RKO (cell line): Measurements from ENCODE around the gene ZNF230.

Experiments
- DNase-seq: peaks from one replicate; pipeline ENCODE4 v3.0.0-alpha.2; 2016; ENCODE audit warnings: low spot score

The ZNF230 gene

DNA sequence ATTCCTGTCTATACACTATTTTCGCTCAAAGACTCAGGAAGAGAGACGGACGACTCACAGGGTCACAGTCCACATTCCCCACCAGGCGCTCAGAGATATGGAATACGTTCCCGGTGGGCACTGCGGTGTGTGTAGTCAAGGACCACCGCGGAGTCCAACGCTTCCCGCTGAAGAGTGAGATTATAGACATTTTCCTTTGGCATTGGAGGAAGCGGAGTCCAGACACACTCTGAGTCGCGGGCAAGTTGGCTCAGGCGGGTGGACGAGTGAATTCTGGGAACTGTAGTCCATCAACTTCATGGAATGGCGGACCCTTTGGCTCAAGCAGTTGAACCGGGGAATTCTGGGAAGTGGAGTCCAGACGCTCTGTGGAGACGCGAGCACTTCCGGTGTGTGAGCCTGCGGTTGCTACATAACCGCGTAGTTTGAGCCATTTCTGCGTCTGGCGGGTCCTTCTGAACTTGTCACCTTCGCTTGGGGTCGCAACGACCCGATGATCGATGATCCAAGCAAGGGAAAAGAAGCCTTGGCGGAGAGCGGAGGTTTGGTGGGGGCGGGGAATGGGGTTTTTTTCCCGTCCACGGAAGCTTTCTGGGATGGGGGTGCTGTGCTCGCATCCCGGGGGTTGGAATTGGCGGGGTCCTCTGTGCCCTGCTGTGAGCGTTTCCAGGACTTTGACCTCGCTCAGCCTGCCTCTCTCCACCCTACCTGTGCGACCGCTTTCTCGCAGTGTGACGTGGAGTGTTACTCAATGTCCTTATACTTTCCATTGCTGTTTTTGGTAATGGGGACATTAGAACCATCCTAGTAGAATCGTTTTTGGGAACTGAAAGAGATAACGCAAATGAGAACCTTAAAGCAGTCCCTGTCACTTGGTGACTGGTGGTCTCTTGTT, at the start of gene ZNF230:
TSS of gene ZNF230 (plus strand) at position 392 of the 895 bp plus-strand sequence. CDS start 4,122 bp downstream, outside the sequence.
- DNase-seq = peak; percentile 98

DNA sequence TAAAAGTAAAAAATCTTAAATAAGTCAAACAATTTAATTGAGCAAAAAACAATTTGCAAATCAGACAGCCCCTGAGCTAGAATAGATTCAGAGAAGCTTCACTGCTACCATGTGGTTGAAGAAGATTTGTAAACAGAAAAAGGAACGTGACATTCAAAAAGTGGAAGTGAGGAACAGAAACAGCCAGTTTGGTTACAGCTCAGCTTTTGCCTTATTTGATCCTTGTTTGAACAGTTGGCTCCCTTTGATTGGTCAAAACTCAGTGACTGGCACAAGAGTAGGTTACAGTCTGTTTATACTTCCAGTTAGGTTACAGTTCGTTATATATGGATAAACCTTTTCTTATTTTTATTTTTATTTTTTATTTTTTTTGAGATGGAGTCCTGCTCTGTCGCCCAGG, 45.9 kb upstream of the ZNF230 start:
- DNase-seq = no peak

DNA sequence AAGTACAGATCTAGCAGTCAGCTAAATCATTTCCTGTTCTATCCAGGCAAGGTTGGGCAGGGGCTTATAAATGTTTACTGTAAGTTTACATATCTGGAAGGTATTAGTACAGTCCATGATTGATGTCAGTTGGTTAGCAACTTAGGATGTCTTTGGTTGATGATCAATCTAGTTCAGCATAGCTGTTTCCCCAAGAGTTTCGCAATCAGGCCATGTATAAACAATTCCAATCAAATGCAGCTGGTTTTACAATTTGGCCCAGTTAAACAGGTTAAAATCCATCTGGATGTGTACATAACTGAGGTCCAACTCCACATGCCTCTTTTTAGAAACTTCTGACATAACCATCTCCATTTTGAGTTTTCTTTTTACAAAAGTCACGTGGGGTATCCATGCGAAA, 44.9 kb upstream of the ZNF230 start:
- DNase-seq = no peak

DNA sequence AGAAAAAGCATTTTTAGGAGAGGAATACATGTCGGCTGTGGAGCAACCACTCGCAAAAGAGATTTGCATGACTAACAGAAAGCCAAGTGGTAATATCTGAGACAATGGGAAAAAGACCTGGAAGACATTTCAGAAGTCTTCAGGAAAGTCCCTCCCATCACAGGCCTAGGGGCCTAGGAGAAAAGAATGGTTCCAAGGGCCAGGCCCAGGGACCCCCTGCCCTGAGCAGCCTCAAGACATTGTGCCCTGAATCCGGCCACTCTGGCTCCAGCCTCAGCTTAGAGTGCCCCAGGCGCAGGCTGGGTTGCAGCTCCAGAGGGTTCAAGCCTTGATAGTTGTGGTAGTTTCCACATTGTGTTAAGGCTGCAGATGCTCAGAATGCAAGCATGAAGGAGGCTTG, 42.3 kb upstream of the ZNF230 start:
- no peak for DNase-seq

DNA sequence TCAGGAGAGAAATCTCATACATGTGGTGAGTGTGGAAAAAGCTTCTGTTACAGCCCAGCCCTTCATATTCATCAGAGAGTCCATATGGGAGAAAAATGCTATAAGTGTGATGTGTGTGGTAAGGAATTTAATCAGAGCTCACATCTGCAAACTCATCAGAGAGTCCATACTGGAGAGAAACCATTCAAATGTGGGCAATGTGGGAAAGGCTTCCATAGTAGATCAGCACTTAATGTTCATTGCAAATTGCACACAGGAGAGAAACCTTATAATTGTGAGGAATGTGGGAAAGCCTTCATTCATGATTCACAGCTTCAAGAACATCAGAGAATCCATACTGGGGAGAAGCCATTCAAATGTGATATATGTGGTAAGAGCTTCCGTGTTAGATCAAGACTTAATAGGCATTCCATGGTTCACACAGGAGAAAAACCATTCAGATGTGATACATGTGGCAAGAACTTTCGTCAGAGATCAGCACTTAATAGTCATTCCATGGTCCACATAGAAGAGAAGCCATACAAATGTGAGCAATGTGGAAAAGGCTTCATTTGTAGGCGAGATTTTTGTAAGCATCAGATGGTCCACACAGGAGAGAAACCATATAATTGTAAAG, 36.6 kb upstream of the ZNF230 start:
- DNase-seq = no peak

DNA sequence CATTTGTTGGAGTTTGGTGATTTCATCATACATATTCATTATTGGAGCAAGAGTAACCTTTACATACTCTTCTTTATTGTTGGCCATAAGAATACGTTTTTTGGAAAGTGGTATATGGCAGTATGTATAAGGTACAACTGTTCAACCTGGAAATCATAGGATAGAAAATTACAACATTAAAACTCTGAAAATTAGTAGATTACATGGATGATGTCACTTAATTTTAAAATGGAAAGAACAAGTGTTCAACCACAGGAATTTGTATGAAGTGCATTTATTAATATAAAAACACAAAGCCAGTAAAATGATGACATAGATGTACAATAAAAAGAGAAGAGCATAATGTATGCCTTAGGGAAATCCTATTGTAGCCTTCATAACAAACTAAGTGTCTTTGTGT, 26.0 kb upstream of the ZNF230 start:
- DNase-seq = no peak

DNA sequence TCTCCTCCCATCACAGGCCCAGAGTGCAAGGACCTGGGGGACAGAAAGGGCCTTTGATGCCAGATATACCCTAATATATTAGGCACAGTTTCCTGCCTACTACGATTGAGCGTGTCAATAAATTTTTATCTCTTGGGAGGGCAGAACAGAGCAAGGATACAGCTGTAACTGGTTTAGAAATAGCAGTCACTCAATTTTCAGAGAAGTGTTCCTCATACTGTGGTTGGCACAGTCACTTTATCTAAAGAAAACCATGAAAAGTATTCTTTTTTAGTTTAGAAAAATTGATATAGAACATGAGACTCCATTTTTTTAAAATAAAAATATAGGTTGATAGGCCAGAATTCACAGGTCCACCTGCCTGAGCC, 19.2 kb upstream of the ZNF230 start:
- DNase-seq = no peak

GRCh38 chr19:43983912-43984686, 18.7 kb upstream of the ZNF230 start, which contains the start of gene ZNF155:
ZNF155 (plus strand) TSS chr19:43984188; CDS start chr19:43988544, 4,356 bp downstream.
- peak; percentile 96 for DNase-seq

DNA sequence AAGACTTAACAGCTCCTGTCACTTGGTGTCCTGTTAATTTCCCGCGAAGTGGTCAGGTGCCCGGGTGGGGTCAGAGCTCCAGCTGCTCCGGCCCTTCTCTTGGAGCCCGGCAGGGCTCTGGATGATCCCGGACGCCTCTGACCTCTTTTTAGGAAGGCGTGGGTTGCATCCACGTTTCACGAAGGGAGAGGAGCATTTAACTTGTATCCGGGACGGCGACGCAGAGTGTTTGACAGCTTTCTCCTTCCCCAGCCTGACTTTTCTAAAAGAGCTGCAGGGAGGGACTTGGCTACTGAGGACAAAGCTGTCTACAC, 18.1 kb upstream of the ZNF230 start:
- DNase-seq = peak; percentile 47

DNA sequence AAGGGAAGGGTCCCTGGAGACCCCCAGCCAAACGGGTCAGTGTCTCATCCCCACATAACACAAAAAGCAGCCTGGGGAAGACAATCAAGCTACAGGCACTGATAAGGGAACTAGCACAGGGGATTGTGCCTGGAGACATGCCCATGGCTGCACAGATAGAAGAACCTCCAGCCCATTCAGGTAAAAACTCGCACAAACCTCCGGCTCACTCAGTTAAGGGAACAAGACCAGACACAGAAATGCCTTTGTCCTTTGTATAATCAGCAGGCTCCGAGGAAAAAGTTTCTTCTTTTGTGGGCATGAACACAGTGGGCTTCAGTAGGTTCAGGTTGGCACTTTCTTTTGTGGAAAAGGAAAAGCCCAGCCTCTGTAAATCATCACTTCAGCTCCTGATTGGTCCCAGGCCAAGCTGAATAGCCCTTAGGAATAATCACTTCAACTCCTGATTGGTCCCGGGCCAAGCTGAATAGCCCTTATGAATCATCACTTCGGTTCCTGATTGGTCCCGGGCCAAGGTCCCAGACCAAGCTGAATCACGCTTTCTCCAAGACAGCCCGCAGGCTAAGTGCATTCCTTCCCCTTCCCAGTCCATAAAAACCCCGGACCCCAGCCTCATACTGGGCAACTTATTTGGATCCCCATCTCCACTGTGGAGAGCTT, 5.0 kb upstream of the ZNF230 start:
- DNase-seq = peak; percentile 80

DNA sequence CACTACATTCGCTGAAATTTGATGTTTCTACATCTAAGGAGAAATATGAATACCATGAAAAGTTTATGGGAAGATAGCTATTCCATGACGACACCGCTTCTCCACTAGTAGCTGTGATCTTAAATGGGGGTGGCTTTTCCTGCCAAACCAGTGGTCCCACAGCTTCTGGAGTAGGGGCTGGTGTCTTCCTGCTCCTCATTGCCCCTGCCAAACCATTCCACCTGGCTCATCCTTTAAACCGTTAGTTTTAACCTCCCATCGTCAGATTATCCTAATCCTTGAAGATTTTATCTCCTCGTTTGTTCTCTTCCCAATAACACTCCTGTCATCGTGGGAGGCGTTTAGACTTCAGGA, 568 bp upstream of the ZNF230 start:
- no peak for DNase-seq

- DNase-seq = peak; percentile 58
Observed at GRCh38 chr19:44003461-44004009, 778 bp downstream of the ZNF230 start.

GRCh38 chr19:44005973-44006372, 3.2 kb downstream of the ZNF230 start:
- no peak for DNase-seq

DNA sequence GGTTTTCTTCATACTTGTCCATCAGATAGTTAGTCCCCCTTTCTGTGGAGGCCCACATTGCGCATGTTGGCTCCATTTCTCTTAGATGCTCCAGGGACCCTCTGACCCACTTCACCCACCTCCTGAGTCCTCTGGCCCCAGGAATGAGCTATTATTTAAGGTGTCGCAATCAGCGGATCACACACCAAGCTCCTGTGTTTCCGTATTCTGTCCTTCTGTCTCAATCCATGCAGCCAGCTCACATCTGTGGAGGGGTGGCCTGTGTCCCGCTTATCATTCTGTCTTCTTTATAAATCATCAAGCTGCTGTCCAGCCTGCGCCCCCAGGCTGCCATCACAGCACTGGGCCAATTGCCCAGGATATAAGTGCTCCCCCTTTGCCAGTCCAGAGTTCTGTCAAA, 4.7 kb downstream of the ZNF230 start:
- no peak for DNase-seq

GRCh38 chr19:44010468-44010867, 7.7 kb downstream of the ZNF230 start:
- DNase-seq = no peak

GRCh38 chr19:44019498-44019897, 16.7 kb downstream of the ZNF230 start:
- DNase-seq = no peak

GRCh38 chr19:44021221-44021620, 18.5 kb downstream of the ZNF230 start:
- DNase-seq = no peak

DNA sequence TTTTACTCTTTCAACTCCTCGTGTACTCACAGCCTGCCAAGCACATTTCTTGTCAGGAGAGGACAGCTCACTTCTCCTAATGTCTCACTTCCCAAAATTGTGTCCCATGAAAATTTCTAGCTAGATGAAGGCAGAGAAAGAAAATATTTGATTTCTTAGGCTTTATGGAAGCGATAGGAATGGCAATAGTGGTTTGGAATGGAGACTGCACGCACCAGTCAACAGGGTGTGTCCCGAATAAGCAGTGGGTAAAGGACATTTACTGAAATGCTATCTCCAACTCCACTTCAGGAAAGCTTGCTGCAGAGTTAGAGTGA, 22.1 kb downstream of the ZNF230 start:
- DNase-seq = no peak

- peak; percentile 95 for DNase-seq
Observed at GRCh38 chr19:44025217-44025936, 22.6 kb downstream of the ZNF230 start, which contains the start of gene ZNF222. ZNF222 (plus strand) TSS chr19:44025379; CDS start chr19:44025437, 58 bp downstream.

DNA sequence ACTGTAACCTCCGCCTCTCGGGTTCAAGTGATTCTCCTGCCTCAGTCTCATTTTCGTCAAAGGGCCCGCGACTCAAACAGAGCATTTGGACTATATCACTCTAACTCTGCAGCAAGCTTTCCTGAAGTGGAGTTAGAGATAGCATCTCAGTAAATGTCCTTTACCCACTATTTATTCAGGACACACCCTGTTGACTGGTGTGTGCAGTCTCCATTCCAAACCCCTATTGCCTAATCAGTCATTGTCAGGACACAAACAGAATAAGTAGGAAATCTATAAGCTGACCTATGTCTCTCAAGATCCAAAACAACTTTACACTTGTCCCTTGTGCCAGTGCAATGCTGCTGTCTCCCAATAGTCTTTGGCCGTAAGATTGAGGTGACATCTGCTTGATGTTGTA, 23.9 kb downstream of the ZNF230 start:
- DNase-seq = no peak

DNA sequence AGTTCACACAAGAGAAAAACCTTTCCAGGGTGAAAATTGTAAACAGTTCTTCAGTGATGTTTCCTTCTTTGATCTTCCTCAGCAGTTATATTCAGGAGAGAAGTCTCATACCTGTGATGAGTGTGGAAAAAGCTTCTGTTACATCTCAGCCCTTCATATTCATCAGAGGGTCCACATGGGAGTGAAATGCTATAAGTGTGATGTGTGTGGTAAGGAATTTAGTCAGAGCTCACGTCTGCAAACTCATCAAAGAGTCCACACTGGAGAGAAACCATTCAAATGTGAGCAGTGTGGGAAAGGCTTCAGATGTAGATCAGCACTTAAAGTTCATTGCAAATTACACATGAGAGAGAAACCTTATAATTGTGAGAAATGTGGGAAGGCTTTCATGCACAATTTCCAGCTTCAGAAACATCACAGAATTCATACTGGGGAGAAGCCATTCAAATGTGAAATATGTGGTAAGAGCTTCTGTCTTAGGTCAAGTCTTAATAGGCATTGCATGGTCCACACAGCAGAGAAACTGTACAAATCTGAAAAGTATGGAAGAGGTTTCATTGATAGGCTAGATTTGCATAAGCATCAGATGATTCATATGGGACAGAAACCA, 29.3 kb downstream of the ZNF230 start:
- DNase-seq = no peak
